GM10266 (cell line): ENCODE measurements around the gene PRDM16.
"Not testable (repeated sequence)": the region's sequence is repeated elsewhere in the genome, so short reads cannot be mapped to it uniquely, and the experiment has no call there.

Experiments used
- DNase-seq: peaks from one replicate; pipeline ENCODE4 v3.0.0; 2012; ENCODE audit errors: extremely low spot score
- CTCF ChIP-seq: IDR thresholded peaks from 2 replicates; pipeline ENCODE4 v1.5.1; 2012; ENCODE audit warnings: mild to moderate bottlenecking, low read depth; ENCODE audit not compliant: control insufficient read depth, insufficient read depth; ENCODE audit errors: missing control alignments

The PRDM16 gene

GRCh38 chr1:3282186-3282585 lies 213.2 kb downstream of the PRDM16 start:
- DNase-seq, result no peak
- no peak for TF ChIP-seq CTCF

- TF ChIP-seq CTCF, result no peak
- DNase-seq, result no peak
These were observed 213.8 kb downstream of the PRDM16 start for GRCh38 chr1:3282656-3283430.

GRCh38 chr1:3283849-3284248 lies 214.8 kb downstream of the PRDM16 start:
- DNase-seq, result no peak
- TF ChIP-seq CTCF, result peak; percentile 37

- TF ChIP-seq CTCF, result no peak
- DNase-seq, result no peak
These were observed 215.7 kb downstream of the PRDM16 start for GRCh38 chr1:3284691-3285090.

- no peak for TF ChIP-seq CTCF
- no peak for DNase-seq
These were observed 216.2 kb downstream of the PRDM16 start for GRCh38 chr1:3285106-3285740.

- DNase-seq, result not testable (repeated sequence)
These were observed 218.1 kb downstream of the PRDM16 start for GRCh38 chr1:3287095-3287494.

- DNase-seq, result no peak
- no peak for TF ChIP-seq CTCF
These were observed 218.7 kb downstream of the PRDM16 start for GRCh38 chr1:3287656-3288160.

GRCh38 chr1:3289502-3289901 lies 220.5 kb downstream of the PRDM16 start:
- TF ChIP-seq CTCF, result no peak
- no peak for DNase-seq
